Esophagus muscularis mucosa (tissue), 4 donors: ENCODE measurements around the gene HNRNPH3. TPM values are rescaled to one million over a fixed set of nuclear protein-coding genes. Genes with fewer than 3 reads are reported as not detected.

ENCODE experiments used
- DNase-seq: peaks from one replicate; pipeline ENCODE4 v3.0.0-alpha.2; 2017; ENCODE audit errors: extremely low spot score
- H3K27ac ChIP-seq, 4 donors: fragments of 200-600 bp; sonication (generic); replicated peaks in 1 of 4; 1 replicate in 3 of 4; 2 replicates in 1 of 4; pipeline ENCODE4 v1.5.1; 2016 to 2019; ENCODE audit warnings: mild to moderate bottlenecking in 1 of 4
- H3K27me3 ChIP-seq, 4 donors: fragments of 200-600 bp; sonication (generic); one replicate each; pipeline versions ENCODE4 v1.5.1 to v1.6.0; 2016 to 2019
- H3K36me3 ChIP-seq, 4 donors: fragments of 200-600 bp; sonication (generic); one replicate each; pipeline ENCODE4 v1.5.1; 2016 to 2019
- H3K4me1 ChIP-seq, 4 donors: fragments of 200-600 bp; sonication (generic); one replicate each; pipeline ENCODE4 v1.5.1; 2016 to 2019
- H3K4me3 ChIP-seq, 4 donors: fragments of 200-600 bp; sonication (generic); 1 replicate in 2 of 4; 2 replicates in 2 of 4; pipeline ENCODE4 v1.5.1; 2016 to 2019; ENCODE audit warnings: mild to moderate bottlenecking in 4 of 4, moderate library complexity in 1 of 4
- H3K9me3 ChIP-seq, 4 donors: fragments of 200-600 bp; sonication (generic); 1 replicate in 3 of 4; 2 replicates in 1 of 4; pipeline ENCODE4 v1.5.1; 2016 to 2019
- EP300 ChIP-seq: sonication (generic); formaldehyde crosslinking; IDR thresholded peaks from one replicate; pipeline ENCODE4 v1.6.1; 2017; ENCODE audit warnings: antibody characterized with exemption
- POLR2A ChIP-seq: fragments of 450-650 bp; IDR thresholded peaks from one replicate; pipeline ENCODE4 v1.6.1; 2017; ENCODE audit warnings: antibody characterized with exemption, moderate library complexity, mild to moderate bottlenecking, low read depth
- POLR2AphosphoS5 ChIP-seq, 2 donors: sonication (generic); formaldehyde crosslinking; IDR thresholded peaks; one replicate each; pipeline ENCODE4 v1.6.1; 2017; ENCODE audit warnings: antibody characterized with exemption in 2 of 2
- WGBS: methylation state at CpG from one replicate; pipeline ENCODE4 v1.1.5; 2018; 5-methylcytosine and 5-hydroxymethylcytosine counted together
- intact Hi-C: fragments of 100-400 bp; cut with DNase I; formaldehyde crosslinking; loops from one replicate; pipeline ENCODE4 v1.15.1; 2023
- total RNA-seq, 4 donors: library from RNA; depleted of rRNA; stranded (reverse); fragments of >200 nt; gene quantifications; one replicate each; pipeline versions ENCODE4 v1.1.0 to v1.2.1, GENCODE V29; 2016
- TF ChIP-seq, protein P1 (sequence below), 3 experiments: fragments of 200-600 bp in 2 of 3; fragments of 450-650 bp in 1 of 3; sonication (generic) in 2 of 3; IDR thresholded peaks; one replicate each; pipeline ENCODE4 v1.5.1; 2017 to 2019; ENCODE audit warnings: antibody characterized with exemption in 3 of 3, mild to moderate bottlenecking in 2 of 3, moderate library complexity in 1 of 3

The HNRNPH3 gene
- total RNA-seq, 4 donors from 2014 or later, result 41.3 to 81.8 (median 61.7) TPM

DNA sequence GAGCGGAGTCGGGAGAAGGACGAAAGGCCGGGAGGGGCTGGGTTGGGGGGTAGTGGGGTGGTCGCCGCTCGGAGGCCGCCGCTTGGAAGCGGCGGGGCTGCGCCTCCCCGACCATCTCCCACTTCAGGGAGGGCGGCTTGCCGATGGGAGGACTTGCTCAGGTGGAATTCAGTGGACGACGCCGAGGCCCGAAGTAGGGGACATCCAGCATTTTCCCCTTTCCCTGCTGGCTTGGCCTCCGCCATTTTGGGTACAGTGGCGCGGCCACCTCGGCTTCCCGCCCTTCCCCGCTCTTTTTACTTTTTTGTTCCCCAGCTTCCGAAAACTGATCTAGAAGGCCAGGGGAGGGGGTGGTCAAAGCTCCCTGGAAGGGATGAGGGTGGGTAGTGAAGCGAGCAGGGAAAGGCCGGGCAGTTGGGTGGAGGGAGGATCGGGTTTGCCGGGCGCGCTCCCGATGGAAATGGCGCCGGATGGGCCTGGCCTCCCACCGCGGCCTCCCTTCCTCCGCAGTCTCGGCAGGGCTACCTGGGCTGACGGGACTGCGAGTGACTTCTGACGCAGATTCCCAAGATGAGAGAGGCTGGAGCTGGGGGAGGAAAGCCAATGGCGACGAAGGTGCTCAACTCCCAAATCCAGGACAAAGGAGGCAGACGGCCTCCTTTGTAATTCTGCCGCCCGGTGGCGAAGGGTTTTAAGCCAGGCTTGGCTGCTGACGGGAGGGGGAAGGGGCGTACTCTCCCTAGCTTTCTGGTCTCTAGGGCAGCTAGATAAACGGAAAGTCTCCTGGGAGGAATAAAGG, 594 bp downstream of the HNRNPH3 start, which contains the start of gene PBLD:
PBLD (minus strand) TSS at position 670 of the 799 bp plus-strand sequence. CDS start 26,084 bp downstream, outside the sequence.
- intact Hi-C loops, result no loop called here
- WGBS, result 0% methylated on average over 31 of the region's 51 CpGs
- peak; percentile 92 for DNase-seq

DNA sequence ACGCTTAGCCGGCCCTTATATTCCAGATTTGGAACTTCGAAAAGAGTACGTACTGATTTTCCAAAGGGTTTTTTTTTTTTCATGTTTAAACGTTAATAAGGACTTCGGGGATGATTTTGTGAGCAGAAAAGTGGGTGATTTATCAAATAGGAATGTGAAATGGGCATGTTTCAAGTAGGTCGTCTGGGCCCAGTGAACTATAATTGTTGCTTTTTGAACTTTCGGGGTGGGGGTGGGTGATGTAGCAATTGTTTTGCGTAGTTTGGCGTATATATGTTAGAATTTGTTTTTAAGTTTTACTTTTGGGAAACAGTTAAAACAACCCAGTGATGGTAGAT, 1.2 kb downstream of the HNRNPH3 start:
- no peaks in the 10 kb centered on the region for H3K27me3 ChIP-seq
- H3K4me3 ChIP-seq, result peak overlapping the region; percentile 92 to 98 (median 94)
- H3K9me3 ChIP-seq, result no peaks in the 10 kb centered on the region
- WGBS, result under 1% methylated on average over 10 of the region's 10 CpGs
- DNase-seq, result no peak
- peaks cover 50 to 70% (median 67%) of the 10 kb centered on the region in 4 donors for H3K4me1 ChIP-seq
- no peak for TF ChIP-seq POLR2A
- TF ChIP-seq EP300, result no peak
- TF ChIP-seq, protein P1, sequence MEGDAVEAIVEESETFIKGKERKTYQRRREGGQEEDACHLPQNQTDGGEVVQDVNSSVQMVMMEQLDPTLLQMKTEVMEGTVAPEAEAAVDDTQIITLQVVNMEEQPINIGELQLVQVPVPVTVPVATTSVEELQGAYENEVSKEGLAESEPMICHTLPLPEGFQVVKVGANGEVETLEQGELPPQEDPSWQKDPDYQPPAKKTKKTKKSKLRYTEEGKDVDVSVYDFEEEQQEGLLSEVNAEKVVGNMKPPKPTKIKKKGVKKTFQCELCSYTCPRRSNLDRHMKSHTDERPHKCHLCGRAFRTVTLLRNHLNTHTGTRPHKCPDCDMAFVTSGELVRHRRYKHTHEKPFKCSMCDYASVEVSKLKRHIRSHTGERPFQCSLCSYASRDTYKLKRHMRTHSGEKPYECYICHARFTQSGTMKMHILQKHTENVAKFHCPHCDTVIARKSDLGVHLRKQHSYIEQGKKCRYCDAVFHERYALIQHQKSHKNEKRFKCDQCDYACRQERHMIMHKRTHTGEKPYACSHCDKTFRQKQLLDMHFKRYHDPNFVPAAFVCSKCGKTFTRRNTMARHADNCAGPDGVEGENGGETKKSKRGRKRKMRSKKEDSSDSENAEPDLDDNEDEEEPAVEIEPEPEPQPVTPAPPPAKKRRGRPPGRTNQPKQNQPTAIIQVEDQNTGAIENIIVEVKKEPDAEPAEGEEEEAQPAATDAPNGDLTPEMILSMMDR (IDR thresholded peaks at IDR 0.05), result no peak
- no peak for TF ChIP-seq POLR2AphosphoS5 (IDR thresholded peaks at IDR 0.05)
- peaks cover 0 to 4% (median 0%) of the 10 kb centered on the region in 4 donors for H3K36me3 ChIP-seq
- peak overlapping the region; percentile 98 to 100 (median 99) for H3K27ac ChIP-seq
- intact Hi-C loops, result no loop called here

More for the DNA sequence above, 594 bp downstream of the HNRNPH3 start, which contains the start of gene PBLD:
- Histone ChIP-seq H3K36me3 (no peaks in the 10 kb centered on the region), H3K4me1 (peaks cover 45 to 70% (median 64%) of the 10 kb centered on the region in 4 donors), H3K9me3 (no peaks in the 10 kb centered on the region), H3K27me3 (no peaks in the 10 kb centered on the region), H3K27ac (peak within 1 kb of the TSS; percentile 98 to 100 (median 99)), H3K4me3 (peak within 1 kb of the TSS; percentile 92 to 98 (median 94))
- TF ChIP-seq, protein P1 (IDR thresholded peaks at IDR 0.05), result peak; percentile 36 to 50 (median 45)
- TF ChIP-seq EP300 (no peak), POLR2AphosphoS5 (IDR thresholded peaks at IDR 0.05) (peak; percentile 84 to 86), POLR2A (no peak)

DNA sequence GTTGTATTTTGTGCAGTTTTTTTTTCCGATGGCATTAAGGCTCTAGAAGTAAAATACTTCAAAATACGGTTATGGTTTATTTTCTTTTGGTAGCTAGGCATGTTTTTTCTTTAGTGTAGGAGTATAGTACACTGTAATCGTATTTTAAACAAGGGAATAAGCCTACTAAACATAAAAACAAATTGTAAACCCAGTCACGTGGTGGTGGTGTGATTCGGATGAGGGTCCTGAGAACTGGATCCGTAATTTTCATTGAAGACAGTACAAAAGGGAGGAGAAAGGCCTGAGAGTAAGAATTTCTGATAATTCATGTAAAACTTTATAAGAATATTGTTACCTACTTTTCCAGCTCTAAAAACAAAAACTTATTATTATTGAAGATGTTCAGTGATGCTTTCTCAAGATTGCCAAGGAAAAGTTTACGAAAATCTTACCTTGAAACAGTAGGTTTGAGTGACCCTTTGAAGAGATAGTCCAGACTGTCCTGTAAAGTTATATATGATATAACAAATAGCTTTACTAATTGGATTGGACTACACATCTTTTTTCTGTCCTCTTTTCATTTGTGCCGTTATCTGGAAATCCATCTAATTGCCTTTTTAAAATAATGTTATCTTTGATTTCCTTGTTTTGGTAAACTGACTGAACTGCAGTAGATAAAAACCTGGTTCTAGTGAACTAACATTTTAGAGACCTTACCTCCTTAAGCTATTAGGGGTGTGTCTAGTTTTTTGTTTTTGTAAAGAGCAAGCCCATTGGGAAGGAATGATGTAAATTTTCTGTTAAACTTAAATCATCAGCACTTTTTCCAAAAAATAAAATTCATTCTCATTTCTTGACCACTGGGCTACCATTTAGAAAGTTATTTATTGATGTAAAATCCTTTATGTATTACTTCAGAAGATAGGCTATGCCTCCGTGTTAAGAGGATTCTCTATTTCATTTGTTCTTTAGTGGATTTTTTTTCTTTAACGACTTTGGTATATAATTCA, 1.9 kb downstream of the HNRNPH3 start:
- TF ChIP-seq EP300 (no peak), POLR2A (no peak), POLR2AphosphoS5 (IDR thresholded peaks at IDR 0.05) (no peak)
- TF ChIP-seq, protein P1 (IDR thresholded peaks at IDR 0.05), result no peak
- intact Hi-C loops, result no loop called here
- Histone ChIP-seq H3K9me3 (no peaks in the 10 kb centered on the region), H3K27me3 (no peaks in the 10 kb centered on the region), H3K4me3 (peak overlapping the region; percentile 92 to 98 (median 94)), H3K27ac (peak overlapping the region; percentile 98 to 100 (median 99)), H3K4me1 (peaks cover 50 to 70% (median 65%) of the 10 kb centered on the region in 4 donors), H3K36me3 (peaks cover 0 to 9% (median 6%) of the 10 kb centered on the region in 4 donors)
- no peak for DNase-seq
- WGBS, result 3% methylated on average over 10 of the region's 10 CpGs

DNA sequence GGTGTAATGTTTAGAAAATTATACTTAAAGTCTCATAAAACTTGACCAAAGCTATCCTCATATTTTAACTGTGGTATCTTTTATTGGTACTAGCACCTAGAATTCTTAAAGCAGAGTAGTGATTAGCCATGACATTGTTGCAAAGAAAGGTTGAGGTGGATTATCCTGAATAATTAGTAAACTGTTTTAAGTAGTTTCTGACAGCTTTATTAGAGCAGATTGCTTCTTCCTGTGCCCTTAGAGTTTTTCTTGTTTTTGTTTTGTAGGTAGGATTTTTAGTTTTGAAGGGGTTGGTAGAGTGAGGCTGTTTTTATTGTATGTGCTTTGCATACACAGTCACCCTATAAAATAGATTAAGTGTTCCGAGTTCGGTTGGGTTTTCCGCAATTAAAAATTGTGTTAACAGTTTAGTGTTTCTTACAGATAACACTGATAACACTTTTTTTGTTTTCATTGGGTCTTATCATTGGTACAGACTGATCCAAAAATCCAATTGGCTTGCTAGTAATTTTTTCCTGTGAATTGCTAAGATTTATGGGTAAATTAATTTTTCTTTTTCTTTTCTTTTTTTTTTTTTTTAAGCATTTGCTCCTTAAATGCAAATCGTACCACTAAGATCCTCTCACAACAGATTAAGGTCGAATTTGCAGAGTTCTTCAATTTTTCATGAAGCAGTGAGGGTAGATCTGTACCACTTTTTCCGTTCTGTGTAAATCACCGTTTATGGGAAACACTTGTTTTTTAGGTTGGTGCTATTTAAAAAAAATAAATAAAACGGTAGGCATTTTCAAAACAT, 3.0 kb downstream of the HNRNPH3 start:
- 6% methylated on average over 8 of the region's 8 CpGs for WGBS
- H3K27me3 ChIP-seq, result no peaks in the 10 kb centered on the region
- DNase-seq, result no peak
- intact Hi-C loops, result no loop called here
- peaks cover 10 to 20% (median 17%) of the 10 kb centered on the region in 4 donors for H3K36me3 ChIP-seq
- H3K4me3 ChIP-seq, result peak overlapping the region; percentile 92 to 98 (median 94)
- H3K9me3 ChIP-seq, result no peaks in the 10 kb centered on the region
- TF ChIP-seq, protein P1 (IDR thresholded peaks at IDR 0.05), result no peak
- TF ChIP-seq POLR2A (no peak), EP300 (no peak), POLR2AphosphoS5 (IDR thresholded peaks at IDR 0.05) (no peak)
- H3K4me1 ChIP-seq, result peaks cover 45 to 70% (median 63%) of the 10 kb centered on the region in 4 donors
- peak overlapping the region in 3 of 4 donors; percentile 1 to 100 (median 99) for H3K27ac ChIP-seq
